ENCODE results near the gene KRTAP5-6. TPM values are rescaled to one million over a fixed set of nuclear protein-coding genes. Genes with fewer than 3 reads are reported as not detected.

The KRTAP5-6 gene
- total RNA-seq, 2 donors from 2014 or later, result not detected

DNA sequence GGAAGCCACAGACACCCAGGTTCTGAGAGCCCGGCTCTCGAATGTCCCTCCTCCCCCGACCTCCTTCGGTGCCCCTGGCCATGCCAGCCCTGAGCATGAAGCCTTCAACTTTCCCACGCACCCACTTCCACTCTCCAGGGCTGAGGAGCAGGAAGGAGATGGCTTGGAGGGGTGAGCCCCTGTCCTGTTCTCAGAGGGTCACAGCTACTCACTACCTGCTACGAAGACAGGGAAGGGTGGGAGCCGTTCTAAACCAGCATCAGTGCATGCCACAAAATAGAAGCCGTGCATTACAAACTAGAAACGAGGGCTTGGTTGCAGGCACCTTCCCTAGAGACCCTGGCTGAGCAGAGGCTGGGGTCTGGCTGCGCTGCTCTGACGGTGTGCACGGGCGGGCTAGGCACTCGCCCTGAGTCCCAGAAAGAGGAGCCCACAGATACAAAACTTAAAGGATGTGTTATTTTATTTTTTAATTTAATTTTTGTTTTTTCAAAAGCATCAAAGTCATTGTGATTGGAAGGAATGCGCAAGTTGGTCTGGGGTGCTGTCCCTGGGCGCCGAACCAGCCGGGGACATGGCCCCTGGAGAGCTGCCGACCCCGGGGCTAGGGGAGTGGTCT lies 4.2 kb upstream of the KRTAP5-6 start:
- no peaks in the 10 kb centered on the region for H3K9me3 ChIP-seq (ENCODE audit: control insufficient read depth, low read length, poor library complexity, severe bottlenecking)
- Mint-ChIP-seq H3K36me3 (ENCODE audit: low read depth) (peaks cover 2% of the 10 kb centered on the region), H3K4me1 (peaks cover 11% of the 10 kb centered on the region), H3K27ac (no peak overlapping the region), H3K4me3 (peak overlapping the region; percentile 90), H3K27me3 (peaks cover 58% of the 10 kb centered on the region)
- no peak for ATAC-seq
- no peak for DNase-seq

DNA sequence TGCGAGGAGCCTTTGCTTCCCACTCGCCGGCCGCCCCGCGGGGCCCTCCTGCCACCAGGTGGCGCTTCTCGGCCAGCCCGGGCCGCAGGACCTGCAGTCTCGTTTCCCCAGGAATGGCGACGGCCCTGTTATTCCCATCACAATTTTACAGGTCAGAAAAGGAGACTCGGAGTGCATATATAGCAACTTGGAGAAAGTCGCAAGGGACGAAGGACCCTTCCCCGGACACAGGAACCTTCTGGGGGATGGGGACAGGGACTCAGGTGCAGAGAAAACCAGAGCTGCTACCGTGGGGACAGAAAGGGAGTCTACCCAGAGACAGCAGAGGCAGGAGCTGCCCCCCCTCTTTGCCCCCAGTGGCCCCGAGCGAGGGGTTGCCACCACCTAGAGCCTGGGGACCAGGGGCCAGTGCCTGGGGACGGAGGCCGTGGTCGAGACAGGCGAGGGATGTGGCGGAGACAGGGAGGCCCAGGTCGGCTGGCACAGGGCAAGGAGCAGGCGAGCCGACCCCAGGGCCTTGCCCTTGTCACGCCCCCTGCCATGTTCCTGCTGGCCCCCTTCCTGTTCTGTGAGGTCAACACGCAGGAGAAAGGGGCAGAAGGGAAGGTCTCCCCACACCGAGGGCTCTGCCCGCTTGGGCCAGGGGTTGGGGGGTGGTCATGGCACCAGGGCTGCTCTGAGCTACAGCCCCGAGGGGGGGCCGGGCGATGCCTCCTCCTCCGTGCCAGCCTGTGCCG lies 3.5 kb upstream of the KRTAP5-6 start:
- ATAC-seq (peak; percentile 71), DNase-seq (peak; percentile 63 to 73 (median 70))
- Mint-ChIP-seq H3K4me1 (peaks cover 11% of the 10 kb centered on the region), H3K27me3 (peaks cover 63% of the 10 kb centered on the region), H3K4me3 (peak overlapping the region; percentile 90), H3K27ac (no peak overlapping the region), H3K36me3 (ENCODE audit: low read depth) (peaks cover 2% of the 10 kb centered on the region)
- no peaks in the 10 kb centered on the region for H3K9me3 ChIP-seq (ENCODE audit: control insufficient read depth, low read length, poor library complexity, severe bottlenecking)

DNA sequence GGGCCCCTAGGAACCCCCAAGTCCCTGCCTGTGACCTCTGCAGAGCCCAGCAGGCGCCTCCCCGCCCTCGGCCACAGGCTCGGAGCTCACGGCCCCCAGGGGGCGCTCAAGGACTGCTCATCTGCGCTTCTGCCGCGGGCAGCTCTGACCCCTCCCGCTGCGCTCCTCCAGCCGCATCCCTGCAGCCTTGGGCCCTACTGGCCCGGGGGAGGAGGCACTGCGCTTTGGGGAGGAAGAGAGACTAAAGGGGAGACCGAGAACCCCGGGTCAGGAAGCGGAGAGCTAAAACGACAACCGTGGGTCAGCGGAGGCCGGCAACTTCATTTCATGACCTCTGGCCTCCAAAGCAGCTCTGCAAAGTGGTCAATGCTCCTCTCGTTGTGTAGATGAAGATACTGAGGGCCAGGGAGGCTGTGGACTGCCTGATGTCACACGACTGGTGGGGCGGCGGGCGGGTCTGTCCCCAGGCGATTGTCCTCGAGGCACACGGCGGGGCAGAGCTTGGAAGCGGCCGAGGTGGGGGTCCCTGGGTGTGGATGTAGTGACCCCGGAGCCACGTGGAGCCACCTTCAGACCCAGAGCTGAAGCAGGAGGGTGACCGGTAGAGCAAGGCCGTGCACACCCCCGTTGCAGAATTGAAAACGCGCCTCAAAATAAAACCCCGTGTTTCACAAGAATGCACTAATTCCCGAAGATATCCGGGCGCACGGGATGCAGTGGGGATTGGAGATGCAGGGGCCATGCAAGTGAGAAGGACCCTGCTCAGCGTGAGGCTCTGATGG lies 2.7 kb upstream of the KRTAP5-6 start:
- Mint-ChIP-seq H3K4me1 (peaks cover 11% of the 10 kb centered on the region), H3K27me3 (peaks cover 59% of the 10 kb centered on the region), H3K4me3 (peak overlapping the region; percentile 25), H3K27ac (no peak overlapping the region), H3K36me3 (ENCODE audit: low read depth) (peaks cover 2% of the 10 kb centered on the region)
- ATAC-seq, result peak; percentile 87
- H3K9me3 ChIP-seq (ENCODE audit: control insufficient read depth, low read length, poor library complexity, severe bottlenecking), result no peaks in the 10 kb centered on the region
- peak; percentile 62 to 76 (median 75) for DNase-seq

GRCh38 chr11:1694846-1695547 lies 2.0 kb upstream of the KRTAP5-6 start:
- no peaks in the 10 kb centered on the region for H3K9me3 ChIP-seq (ENCODE audit: control insufficient read depth, low read length, poor library complexity, severe bottlenecking)
- Mint-ChIP-seq H3K27ac (no peak overlapping the region), H3K27me3 (peaks cover 59% of the 10 kb centered on the region), H3K4me3 (peak overlapping the region; percentile 21), H3K4me1 (peaks cover 11% of the 10 kb centered on the region), H3K36me3 (ENCODE audit: low read depth) (peaks cover 2% of the 10 kb centered on the region)
- DNase-seq (no peak), ATAC-seq (no peak)

DNA sequence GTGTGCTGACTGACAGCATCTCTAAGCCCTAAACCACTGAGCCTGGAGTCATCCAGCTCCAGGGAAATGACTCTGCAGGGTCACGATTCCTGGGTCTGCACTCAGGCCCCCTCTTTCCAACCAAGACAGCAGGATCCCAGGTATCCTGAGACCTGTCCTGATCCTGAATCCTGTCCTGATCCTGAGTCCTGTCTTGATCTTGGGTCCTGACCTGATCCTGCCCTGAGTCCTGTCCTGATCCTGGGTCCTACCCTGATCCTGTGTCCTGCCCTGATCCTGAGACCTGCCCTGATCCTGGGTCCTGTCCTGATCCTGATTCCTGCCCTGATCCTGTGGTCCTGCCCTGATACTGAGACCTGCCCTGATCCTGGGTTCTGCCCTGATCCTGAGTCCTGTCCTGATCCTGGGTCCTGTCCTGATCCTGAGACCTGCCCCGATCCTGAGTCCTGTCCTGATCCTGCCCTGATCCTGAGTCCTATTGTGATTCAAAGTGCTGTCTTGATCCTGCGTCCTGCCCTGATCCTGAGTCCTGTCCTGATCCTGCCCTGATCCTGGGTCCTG lies 1.4 kb upstream of the KRTAP5-6 start:
- H3K27me3 Mint-ChIP-seq, result peaks cover 60% of the 10 kb centered on the region
- no peak for DNase-seq
- peak overlapping the region; percentile 80 for H3K4me3 Mint-ChIP-seq
- peaks cover 2% of the 10 kb centered on the region for H3K36me3 Mint-ChIP-seq (ENCODE audit: low read depth)
- no peak for ATAC-seq
- no peaks in the 10 kb centered on the region for H3K9me3 ChIP-seq (ENCODE audit: control insufficient read depth, low read length, poor library complexity, severe bottlenecking)
- no peak overlapping the region for H3K27ac Mint-ChIP-seq
- peaks cover 11% of the 10 kb centered on the region for H3K4me1 Mint-ChIP-seq

- Mint-ChIP-seq H3K36me3 (ENCODE audit: low read depth) (peaks cover 2% of the 10 kb centered on the region), H3K27ac (no peak overlapping the region), H3K4me3 (no peak overlapping the region), H3K4me1 (peaks cover 4% of the 10 kb centered on the region), H3K27me3 (peaks cover 57% of the 10 kb centered on the region)
- ATAC-seq (no peak), DNase-seq (no peak)
- H3K9me3 ChIP-seq (ENCODE audit: control insufficient read depth, low read length, poor library complexity, severe bottlenecking), result no peaks in the 10 kb centered on the region
Measured at GRCh38 chr11:1699771-1700170, 2.8 kb downstream of the KRTAP5-6 start.

GRCh38 chr11:1701091-1701807 lies 4.3 kb downstream of the KRTAP5-6 start:
- Mint-ChIP-seq H3K4me1 (peaks cover 10% of the 10 kb centered on the region), H3K27me3 (peaks cover 50% of the 10 kb centered on the region), H3K27ac (no peak overlapping the region), H3K4me3 (no peak overlapping the region), H3K36me3 (ENCODE audit: low read depth) (no peaks in the 10 kb centered on the region)
- no peak for DNase-seq
- ATAC-seq, result no peak
- no peaks in the 10 kb centered on the region for H3K9me3 ChIP-seq (ENCODE audit: control insufficient read depth, low read length, poor library complexity, severe bottlenecking)

- H3K27me3 Mint-ChIP-seq, result peaks cover 57% of the 10 kb centered on the region
Measured at GRCh38 chr11:1702506-1702905, 5.5 kb downstream of the KRTAP5-6 start.

DNA sequence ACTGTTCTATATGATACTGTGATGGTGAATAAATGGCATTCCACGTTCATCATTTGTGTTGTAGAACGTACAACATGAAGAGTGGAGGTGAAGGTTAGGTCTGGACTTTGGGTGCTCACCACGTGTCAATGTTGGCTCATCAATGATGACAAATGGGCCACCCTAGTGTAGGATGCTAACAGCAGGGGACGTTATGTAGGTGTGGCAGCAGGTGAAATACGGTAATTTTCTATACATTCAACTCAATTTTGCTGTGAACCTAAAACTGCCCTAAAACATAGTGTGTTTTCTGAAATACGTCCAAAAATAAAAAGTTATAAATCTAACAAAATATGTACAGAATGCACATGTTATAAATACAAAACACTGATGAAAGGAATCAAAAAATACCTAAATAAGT lies 6.2 kb downstream of the KRTAP5-6 start:
- Mint-ChIP-seq H3K4me1 (peaks cover 11% of the 10 kb centered on the region), H3K27me3 (peaks cover 54% of the 10 kb centered on the region)
- DNase-seq, result no peak

More at GRCh38 chr11:1702506-1702905, 5.5 kb downstream of the KRTAP5-6 start:
- no peak overlapping the region for H3K4me3 Mint-ChIP-seq
- ATAC-seq, result no peak
- DNase-seq, result no peak
- no peaks in the 10 kb centered on the region for H3K9me3 ChIP-seq (ENCODE audit: control insufficient read depth, low read length, poor library complexity, severe bottlenecking)
- no peak overlapping the region for H3K27ac Mint-ChIP-seq
- H3K4me1 Mint-ChIP-seq, result peaks cover 11% of the 10 kb centered on the region
- no peaks in the 10 kb centered on the region for H3K36me3 Mint-ChIP-seq (ENCODE audit: low read depth)

DNA sequence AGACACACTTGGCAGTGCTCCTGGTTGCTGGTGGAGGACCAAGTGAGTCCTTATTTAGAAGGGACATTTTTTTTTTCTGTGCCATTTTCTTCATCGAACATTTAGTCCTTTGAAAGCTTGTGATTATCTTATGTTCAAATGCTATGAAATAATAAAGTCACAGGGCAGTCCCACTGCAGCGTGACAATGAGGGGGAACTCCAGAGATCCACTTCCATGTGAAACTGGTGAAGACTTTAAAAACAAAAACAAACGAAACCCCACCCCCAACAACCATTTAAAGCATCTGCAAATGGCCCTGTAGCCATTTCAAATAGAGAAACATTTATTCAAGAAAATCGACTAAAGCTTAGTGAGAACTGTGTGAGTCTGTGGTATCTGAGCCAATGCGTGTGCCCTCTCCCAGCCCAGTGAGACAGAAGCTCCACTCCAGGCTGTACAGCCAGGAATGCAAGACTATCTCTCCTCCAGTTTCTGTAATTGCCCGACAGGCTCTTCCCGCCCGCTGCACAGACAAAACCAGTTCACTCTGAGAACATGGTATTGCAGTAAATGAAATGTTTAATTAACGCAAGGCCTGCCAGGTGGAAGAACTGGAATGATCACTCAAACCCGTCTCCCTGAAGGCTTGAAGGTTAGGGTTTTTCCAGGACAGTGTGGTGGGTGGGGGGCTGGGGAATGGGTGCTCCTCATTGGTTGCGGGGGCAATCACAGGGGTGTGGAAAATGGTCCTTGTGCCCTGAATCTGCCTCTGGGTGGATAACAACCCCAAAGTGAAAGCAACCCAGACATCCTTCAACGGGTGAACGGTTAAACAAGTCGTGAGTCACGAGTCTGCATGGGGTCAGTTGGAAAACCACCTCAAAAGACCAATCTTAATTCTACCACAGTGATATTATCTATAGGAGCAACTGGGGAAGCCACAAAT lies 8.4 kb downstream of the KRTAP5-6 start:
- H3K9me3 ChIP-seq (ENCODE audit: control insufficient read depth, low read length, poor library complexity, severe bottlenecking), result no peaks in the 10 kb centered on the region
- Mint-ChIP-seq H3K4me3 (no peak overlapping the region), H3K4me1 (peaks cover 11% of the 10 kb centered on the region), H3K27ac (no peak overlapping the region), H3K27me3 (peaks cover 51% of the 10 kb centered on the region), H3K36me3 (ENCODE audit: low read depth) (no peaks in the 10 kb centered on the region)
- ATAC-seq, result peak; percentile 42
- DNase-seq, result no peak

More for the DNA sequence above, 6.2 kb downstream of the KRTAP5-6 start:
- no peak for ATAC-seq
- no peak overlapping the region for H3K4me3 Mint-ChIP-seq
- H3K27ac Mint-ChIP-seq, result no peak overlapping the region
- H3K9me3 ChIP-seq (ENCODE audit: control insufficient read depth, low read length, poor library complexity, severe bottlenecking), result no peaks in the 10 kb centered on the region
- no peaks in the 10 kb centered on the region for H3K36me3 Mint-ChIP-seq (ENCODE audit: low read depth)

GRCh38 chr11:1706634-1707400 lies 9.8 kb downstream of the KRTAP5-6 start:
- Mint-ChIP-seq H3K27me3 (peaks cover 49% of the 10 kb centered on the region), H3K36me3 (ENCODE audit: low read depth) (no peaks in the 10 kb centered on the region), H3K4me3 (no peak overlapping the region), H3K4me1 (peaks cover 11% of the 10 kb centered on the region), H3K27ac (peak overlapping the region; percentile 29)
- no peak for DNase-seq
- H3K9me3 ChIP-seq (ENCODE audit: control insufficient read depth, low read length, poor library complexity, severe bottlenecking), result no peaks in the 10 kb centered on the region
- no peak for ATAC-seq

All from T-helper 17 cell (primary cell).